Central memory CD4-positive, alpha-beta T cell (primary cell): ENCODE results near the gene CCDC50.

Experiments
- DNase-seq: peaks from one replicate; pipeline ENCODE4 v3.0.0; 2022
- total RNA-seq, 3 experiments: gene quantifications; one replicate each; lab custom pipeline; 2026; lab: John Stamatoyannopoulos, UW

CCDC50 gene, protein sequence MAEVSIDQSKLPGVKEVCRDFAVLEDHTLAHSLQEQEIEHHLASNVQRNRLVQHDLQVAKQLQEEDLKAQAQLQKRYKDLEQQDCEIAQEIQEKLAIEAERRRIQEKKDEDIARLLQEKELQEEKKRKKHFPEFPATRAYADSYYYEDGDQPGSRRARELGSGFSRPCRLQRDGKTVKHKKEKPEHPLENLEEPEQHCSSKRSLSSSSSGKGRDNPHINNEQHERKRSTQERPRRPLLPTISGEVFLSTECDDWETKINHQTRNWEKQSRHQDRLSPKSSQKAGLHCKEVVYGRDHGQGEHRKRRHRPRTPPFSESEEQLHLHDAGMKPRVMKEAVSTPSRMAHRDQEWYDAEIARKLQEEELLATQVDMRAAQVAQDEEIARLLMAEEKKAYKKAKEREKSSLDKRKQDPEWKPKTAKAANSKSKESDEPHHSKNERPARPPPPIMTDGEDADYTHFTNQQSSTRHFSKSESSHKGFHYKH
- 9.1 to 25.3 (median 13.6) reads per million in 3 experiments for total RNA-seq

DNA sequence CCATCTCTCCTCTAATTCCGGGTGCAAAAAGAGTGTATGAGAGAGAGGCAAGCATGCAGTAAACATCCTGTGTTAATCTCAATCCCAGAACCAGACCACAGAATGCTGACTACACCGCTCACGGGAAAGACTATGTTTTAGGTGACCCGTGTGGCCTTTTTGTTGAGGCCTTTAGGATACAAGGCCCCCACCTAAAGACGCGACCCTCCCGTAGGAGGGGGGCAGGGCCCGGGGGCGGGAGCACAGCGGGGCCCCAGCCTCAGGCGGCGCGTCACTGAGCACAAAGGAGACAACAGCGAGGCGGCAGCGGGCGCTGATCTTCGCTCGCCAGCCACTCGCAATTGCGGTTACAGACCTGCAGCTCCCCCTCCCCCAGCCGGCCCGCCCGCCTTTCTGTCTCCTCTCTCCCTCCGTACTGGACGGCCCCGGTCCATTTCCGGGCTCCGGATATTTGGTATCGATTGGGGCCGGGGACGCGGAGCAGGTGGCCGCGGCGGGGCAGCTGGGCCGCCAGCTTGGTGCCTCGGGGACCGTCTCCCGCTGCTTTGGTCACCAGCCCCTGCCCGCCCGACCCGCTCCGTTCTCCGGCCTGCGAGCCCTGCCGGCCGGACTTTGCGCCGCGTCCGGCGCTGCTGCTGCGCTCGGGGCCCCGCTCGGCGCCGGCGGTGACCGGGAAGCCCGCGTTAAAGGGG is at the start of gene CCDC50:
Gene CCDC50 (plus strand): TSS at position 433 of the 692 bp plus-strand sequence. CDS start 281 bp downstream, outside the sequence.
- peak; percentile 45 for DNase-seq

DNA sequence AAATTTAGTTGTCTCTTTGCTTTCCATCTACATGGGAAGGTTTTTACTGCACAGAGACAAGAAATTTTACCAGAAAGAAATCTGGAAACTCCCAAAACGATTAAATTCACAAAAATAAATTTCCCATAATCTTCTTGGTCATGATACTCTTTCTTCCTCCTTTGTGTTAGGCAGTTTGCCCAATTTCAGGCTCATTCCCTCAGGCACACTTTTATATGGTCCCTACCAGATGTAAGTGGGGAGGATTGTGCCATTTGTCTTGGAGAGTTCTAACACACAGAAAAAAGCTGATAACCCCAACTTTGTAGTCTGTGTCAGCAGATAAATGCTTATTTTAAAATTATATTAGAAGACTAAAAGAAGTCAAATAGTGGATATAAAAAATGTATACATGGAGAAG is 49.1 kb upstream of the CCDC50 start:
- DNase-seq = no peak

DNA sequence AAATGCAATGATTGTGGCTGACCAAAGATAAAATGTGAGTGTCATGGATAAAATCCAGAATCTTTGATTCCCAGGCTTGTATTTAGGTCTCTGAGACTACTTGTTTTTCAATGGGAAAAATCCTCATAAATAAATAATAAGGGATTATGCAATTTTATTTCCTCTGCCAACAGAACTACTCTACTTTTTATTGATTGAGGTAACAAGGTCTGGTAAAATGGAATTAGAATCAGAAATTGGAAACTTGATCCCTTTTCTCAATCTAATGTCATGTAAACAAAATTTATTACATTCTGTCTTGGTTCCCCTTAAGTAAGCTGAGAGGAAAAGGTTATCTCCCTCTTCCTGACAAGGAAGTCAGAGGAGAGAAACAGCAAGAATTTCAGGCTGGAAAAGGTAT is 48.3 kb upstream of the CCDC50 start:
- no peak for DNase-seq

DNA sequence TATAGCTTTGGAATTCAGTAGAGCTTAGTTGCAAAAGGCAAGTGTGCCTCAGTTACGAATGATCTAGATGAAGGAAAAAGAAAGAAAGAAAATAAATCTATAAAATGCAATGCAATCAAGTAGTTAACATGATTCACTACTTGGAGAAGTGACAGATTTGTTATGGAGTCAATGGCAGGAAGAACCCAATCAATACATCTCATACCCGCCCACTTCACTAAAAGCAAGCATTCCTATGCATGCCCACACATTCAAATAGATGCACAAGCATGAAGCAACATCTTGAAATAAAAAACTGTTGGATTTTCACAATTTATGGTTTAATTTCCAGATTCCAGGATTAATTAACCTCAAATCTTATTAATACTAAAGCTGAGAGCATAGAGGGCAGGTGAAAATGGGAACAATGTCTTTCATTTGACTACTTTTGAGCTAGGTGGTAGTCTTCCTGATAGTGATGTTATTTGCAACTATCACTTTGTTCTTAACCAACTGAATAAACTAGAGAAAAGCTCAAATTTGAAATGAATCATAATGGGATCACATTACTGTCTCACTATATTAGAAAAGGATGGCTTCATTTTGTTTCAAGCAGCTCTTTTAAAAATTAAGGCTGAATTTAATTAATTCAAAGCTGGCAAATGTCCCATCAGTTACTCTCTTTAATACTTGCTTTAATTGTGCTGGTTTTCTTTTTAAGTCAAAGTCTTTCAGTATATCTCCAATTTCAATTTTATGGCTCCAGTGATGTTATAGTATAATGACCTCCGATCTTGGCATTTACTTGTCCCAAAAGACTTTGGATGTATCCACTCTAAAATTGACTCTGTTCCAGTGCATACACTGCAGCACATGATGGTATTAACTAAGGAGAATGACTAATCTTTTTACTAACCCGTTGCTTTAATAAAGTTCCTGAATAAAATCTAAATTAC is 46.7 kb upstream of the CCDC50 start:
- no peak for DNase-seq

DNA sequence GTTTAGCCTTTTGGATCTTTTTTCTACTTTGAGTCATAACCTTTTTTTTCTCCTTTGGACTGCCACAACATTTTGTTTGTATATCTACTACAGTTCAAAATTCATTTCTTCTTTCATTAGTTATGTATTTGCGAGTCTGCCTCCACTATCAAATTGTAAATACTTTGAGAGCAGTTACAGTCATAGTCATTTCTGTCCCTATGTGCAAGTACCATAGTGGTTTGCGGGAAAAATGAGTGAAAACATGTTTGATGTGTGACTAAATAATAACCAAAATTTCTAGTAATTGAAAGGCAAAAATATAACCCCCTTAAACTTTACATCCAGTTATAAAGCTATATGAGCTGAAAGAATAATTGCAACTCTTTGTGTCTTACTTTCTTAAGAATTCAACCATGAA is 45.8 kb upstream of the CCDC50 start:
- no peak for DNase-seq

DNA sequence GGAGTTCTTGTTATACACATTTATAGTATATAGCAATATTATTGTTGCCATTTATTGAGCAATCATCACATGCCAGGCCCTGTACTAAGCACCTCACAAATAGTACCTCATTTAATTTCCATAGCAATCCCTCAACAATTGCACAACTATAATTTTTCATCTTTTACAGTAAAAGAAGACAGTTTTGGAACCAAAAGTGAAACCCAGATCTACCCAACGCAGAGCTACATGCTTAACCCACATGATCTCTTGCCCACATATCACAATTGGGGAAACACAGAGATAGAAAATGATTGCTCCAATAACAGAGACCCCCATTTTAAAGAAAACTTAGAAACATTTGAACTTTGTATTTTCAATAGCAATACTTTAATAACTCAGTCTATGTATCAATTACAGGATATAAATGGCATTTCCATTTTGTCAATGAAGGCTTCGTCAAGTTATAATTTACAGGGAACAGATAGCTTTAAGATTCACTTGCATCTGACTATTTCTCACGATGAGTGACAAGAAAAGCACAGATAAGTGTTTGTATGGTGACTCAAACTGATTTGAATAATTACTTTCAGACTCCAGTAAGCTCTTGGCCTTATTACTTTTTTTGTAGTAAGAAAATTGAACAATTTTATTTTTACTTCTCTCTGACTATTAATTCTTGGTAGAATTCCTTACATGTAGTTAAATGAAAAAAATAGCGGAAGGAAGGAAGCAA is 38.7 kb upstream of the CCDC50 start:
- DNase-seq = no peak

DNA sequence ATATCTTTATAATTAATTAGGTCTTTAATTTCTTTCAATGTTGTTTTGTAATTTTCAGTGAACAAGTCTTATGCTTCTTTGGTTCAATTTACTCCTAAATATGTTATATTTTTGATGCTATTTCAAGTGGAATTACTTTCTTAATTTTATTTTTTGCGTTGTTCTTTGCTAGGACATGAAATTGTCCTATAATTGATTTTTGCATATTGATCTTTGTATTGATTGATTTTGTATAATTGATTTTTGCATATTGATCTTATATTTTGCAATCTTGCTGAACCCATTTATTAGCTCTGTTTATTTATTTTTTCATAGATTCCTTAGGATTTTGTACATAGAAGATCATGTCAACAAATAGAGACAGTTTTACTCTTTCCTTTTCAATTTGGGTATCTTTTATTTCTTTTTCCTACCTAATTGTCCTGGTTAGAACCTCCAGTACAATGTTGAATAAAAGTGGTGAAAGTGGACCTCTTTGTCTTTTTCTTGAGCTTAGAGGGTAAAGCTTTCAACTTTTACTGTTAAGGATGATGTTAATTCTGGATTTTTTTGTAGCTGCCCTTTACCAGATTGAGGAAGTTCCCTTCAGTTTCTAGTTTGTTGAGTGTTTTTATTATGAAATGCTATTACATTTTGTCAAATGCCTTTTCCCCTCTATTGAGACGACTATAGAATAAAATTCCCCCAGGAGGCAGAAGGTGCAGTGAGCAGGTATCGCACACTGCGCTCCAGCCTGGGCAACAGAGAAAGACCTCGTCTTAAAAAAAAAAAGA is 36.8 kb upstream of the CCDC50 start:
- DNase-seq = no peak

DNA sequence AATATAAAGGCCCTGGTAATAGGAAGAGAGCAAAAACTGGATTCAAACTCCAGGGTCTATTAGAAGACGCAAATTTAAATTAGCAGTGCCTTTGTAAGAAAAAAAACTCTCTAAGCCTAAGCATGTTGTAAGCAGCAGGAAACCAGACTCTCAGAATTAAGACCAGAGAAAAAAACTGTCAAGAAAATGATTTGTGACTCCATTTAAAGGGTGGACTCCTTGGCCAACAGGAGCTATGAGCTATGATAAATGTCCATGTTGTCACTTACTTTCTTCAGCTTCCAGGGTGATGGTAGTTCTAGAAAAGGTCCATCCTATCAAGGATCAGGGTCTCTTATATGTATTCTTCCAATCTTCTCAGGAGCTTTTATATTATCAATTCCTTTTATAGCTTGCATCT is 34.9 kb upstream of the CCDC50 start:
- DNase-seq = no peak

DNA sequence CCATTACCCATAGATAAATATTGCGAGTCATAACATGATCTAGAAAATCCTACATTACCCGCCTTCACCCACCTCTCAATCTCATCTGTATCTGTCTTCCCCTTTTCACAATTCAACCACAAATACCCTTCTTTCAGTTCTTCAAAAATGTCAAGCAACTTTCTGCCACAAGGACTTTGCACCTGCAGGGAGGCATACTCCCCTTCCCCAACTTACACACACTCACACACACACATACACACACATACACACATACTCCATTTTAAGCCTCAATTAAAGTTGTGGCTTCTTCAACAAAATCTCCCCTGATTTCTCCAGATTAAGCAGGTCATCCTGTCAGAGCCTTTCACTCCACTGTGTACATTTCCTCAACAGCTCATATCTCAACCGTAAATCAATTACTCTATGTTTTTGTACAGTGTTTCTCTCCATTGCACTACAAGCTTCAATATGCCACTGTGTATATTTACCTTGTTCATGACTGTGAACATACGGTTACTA is 33.1 kb upstream of the CCDC50 start:
- no peak for DNase-seq

DNA sequence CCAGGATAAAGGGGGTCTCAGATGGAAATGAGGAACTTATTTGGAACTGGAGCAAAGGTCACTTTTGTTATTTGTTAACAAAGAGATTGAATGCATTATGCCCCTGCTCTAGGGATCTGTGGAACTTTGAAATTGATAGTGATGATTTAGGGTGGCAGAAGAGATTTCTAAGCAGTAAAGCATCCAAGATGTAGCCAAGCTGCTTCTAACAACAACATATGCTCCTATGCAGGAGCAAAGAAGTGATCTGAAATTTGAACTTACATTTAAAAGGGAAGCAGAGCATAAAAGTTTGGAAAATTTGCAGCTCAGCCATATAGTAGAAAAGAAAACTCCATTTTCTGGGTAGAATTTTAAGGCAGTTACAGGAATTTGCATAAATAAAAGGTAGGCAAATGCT is 30.3 kb upstream of the CCDC50 start:
- DNase-seq = no peak

DNA sequence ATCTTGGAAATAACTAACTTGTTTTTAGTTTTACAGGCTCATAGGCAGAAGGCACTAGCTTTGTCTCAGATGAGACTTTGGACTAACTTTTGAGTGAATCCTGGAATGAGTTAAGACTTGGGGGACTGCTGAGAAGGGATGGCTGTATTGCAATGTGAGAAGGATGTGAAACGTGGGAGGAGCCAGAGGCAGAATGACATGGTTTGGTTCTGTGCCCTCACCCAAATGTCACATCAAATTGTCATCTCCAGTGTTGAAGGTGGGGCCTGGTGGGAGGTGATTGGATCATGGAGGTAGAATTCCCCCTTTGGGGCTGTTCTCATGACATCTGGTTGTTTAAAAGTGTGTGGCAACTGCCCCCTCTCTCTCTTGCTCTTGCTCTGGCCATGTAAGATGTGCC is 28.8 kb upstream of the CCDC50 start:
- no peak for DNase-seq

DNA sequence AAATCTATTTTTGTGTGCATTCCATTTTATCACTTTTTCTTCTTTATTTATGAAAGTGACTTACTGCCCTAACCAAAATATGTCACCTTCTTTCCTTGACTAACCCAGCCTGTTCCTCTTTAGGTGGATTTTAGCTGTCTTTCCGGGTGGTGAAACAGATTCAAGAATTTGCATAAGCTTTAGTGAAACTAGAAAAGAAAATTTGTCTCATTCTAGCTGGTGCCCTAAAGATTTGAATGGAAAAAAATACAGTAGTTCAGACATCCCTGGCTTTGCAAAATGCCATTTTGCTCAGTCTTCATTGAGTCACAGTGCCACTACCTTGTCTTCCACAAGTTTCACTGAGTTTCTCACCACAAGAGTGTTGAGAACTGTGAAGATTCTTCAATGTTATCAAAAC is 28.2 kb upstream of the CCDC50 start:
- DNase-seq = no peak

DNA sequence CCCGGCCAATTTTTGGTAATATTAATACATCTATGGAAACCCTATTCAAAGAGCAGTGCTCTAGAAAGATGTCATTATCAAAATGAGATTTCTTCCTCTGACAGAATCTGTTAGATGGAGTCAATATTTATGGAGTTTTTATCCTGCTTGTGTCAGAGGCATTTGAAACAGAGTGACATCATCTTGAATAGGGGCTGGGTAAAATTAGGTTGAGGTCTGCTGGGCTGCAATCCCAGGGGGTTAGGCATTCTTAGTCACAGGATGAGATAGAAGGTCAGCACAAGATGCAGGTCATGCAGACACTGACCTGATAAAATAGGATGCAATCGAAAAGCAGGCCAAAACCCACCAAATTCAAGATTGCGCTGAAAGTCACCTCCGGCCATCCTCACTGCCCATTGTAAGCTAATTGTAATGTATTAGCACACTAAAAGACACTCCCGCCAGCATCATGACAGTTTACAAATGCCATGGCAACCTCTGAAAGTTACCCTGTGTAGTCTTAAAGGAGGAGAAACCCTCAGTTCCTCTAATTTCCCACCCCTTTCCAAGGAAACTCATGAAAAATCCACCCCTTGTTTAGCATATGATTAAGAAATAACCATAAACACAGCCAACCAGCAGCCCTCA is 27.3 kb upstream of the CCDC50 start:
- DNase-seq = no peak

DNA sequence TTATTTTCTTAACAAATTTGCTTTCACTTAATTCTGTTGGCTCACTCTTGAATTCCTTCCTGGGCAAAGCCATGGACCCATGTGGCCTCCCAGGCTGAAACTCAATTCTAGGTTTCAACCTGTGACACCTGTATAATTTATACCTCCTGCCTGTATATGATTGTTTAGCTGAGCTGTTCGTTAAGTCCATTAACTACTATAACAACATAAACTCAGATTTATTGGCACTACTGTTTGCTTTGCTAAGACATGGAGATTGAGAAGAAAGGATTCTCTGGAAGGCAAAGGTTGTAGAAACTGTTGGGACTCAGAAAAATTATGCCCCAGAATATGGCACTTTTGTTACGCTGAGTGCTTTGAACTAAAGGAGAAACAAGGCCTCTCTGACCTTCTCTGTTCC is 26.7 kb upstream of the CCDC50 start:
- DNase-seq = no peak

DNA sequence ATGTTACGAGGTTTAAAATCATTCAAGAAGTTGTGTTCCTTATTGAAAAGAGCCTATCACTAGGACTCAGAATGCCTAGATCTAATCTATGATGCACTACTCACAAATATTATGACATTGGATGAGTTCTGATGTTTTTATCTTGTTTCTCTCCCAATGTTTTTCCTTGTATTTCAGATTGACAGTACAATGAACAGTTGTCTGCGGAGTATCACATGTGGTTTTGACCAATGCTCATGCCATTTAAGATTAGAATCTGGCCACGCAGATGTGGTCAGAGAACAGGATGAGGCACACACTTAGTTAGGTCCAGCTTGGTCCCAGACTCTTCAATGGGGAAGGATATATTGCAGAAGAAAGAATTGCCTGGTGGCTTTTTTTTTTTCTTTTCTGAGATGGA is 25.6 kb upstream of the CCDC50 start:
- DNase-seq = no peak

DNA sequence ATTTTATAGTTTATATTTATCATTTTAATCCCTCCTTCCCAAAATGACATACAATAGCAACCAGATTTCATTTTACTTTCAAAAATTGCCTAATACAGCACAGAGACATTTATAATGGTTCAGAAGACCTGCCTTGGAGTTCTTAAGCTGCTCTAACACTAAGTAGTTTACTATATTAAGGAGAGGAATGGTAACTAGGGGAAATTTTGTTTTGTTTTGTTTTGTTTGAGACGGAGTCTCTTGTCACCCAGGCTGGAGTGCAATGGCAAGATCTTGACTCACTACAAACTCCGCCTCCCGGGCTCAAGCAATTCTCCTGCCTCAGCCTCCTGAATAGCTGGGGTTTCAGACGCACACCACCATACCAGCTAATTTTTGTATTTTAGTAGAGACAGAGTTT is 22.8 kb upstream of the CCDC50 start:
- no peak for DNase-seq

DNA sequence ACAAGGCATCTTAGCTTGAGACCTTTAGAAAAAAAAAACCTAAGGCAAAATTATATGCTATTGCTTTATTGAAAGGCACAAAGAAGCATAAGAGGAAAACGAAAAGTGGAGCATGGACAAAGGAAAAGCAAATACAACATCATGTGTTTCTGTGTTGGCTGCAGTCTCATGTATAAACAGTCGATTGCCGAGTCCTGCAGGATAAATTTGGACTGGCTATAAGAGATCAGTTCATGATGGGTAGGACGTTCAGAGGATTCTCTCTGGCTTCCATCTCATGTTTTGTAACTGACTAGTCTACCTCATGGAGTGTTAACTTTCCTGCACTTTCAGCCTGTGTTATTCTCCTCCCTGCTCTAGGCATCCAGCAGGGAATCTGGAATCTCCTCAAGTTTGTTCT is 21.9 kb upstream of the CCDC50 start:
- no peak for DNase-seq

DNA sequence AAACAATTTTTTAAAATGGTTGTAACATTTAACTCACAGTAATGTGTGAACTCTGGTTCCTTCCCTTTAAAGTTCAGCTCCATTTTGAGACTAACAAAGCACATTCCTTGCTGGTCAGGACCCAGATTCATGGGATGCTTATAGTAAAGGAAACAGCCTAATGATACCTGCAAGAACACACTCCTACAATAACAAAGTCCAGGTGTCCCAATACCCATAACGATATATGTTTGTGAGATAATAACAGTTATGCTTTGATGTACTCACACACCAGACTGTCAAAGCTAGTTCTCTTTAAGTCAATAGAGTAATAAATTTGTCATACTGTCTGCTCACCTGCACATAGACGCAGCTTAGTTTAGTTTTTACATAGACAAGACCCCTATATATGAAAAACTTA is 15.9 kb upstream of the CCDC50 start:
- DNase-seq = no peak

DNA sequence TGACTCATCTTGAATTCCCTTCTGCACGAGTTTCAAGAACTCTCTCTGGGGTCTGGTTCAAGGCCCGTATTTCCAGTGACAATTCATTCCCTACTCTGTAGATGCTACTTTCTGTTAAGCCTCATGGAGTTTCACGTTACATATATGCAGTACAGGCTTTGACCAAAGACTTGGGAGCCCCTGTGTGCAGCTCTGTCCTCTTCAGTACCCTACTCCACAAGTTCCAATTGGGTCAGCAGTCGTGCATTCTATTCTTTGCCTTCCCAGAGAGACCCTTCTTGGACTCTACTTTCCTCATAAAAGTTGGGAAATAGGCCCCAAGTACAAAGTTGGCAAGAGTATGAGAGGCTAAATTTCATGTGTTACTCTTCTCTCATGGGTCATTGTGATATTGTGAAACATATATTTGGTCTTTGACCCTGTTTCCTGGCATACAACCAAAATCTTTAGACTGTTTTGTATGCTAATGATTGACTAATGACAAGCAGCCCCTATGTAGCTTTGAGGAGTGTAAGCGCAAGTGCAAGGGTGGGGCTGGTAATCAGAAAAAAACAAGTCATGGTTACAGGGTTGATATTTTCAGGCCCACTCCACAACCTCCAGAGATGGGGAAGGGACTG is 15.0 kb upstream of the CCDC50 start:
- no peak for DNase-seq

DNA sequence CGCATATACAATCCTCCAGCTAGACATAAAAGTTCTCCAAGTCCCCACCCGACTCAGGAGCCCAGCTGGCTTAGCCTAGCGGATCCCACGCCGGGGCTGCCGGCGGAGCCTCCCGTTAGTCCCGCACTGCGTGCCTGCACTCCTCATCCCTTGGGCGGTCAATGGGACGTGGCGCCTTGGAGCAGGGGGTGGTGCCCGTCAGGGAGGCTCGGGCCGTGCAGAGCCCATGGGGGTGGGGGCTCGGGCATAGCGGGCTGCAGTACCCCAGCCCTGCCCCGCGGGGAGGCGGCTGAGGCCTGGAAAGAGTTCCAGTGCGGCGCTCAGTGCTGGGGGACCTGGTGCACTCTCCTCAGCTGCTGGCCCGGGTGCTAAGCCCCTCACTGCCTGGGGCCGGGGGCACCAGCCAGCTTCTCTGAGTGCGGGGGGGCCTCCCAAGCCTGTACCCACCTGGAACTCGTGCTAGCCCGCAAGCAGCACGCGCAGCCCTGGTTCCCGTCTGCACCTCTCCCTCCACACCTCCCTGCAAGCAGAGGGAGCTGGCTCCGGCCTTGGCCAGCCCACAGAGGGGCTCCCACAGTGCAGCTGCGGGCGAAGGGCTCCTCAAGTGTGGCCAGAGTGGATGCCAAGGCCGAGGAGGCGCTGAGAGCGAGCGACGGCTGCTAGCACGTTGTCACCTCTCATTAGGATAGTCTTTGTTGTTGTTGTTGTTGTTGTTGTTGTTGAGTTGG is 12.2 kb upstream of the CCDC50 start:
- DNase-seq = no peak
